ENCODE data around the gene HS1BP3.
A peak's percentile ranks its signal among the peaks of the same experiment; 100 is the strongest.

Gene HS1BP3

DNA sequence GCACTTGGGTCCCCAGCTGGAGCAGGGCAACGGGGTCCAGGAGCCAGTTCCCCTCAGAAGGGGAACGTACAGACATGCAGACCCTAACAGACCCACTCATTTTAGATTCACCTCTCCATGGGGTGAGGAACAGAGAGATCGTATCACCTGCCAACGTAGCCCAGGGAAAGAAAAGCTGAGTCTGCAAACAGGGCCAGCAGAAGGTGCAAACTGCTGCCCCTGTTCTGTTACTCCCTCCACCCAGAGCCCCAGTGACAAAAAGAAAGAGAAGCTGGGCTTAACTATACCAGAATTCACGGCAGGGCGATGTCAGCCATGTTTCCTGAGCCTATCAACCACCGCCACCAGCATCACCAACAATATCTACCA, 817 bp upstream of the HS1BP3 start:
- H3K36me3 ChIP-seq (ENCODE audit: low read depth): no peaks in the 10 kb centered on the region
- DNase-seq (ENCODE audit: low spot score) (no peak), ATAC-seq (ENCODE audit: low read depth) (no peak)
- H3K4me1 ChIP-seq (ENCODE audit: insufficient read depth, poor library complexity, severe bottlenecking): peaks cover 8% of the 10 kb centered on the region
- no peaks in the 10 kb centered on the region for H3K9me3 ChIP-seq (ENCODE audit: severe bottlenecking)
- peak overlapping the region; percentile 20 for H3K27ac ChIP-seq (ENCODE audit: poor library complexity, severe bottlenecking)
- TF ChIP-seq, protein P1, sequence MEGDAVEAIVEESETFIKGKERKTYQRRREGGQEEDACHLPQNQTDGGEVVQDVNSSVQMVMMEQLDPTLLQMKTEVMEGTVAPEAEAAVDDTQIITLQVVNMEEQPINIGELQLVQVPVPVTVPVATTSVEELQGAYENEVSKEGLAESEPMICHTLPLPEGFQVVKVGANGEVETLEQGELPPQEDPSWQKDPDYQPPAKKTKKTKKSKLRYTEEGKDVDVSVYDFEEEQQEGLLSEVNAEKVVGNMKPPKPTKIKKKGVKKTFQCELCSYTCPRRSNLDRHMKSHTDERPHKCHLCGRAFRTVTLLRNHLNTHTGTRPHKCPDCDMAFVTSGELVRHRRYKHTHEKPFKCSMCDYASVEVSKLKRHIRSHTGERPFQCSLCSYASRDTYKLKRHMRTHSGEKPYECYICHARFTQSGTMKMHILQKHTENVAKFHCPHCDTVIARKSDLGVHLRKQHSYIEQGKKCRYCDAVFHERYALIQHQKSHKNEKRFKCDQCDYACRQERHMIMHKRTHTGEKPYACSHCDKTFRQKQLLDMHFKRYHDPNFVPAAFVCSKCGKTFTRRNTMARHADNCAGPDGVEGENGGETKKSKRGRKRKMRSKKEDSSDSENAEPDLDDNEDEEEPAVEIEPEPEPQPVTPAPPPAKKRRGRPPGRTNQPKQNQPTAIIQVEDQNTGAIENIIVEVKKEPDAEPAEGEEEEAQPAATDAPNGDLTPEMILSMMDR (IDR thresholded peaks at IDR 0.05; ENCODE audit: poor library complexity, severe bottlenecking): no peak
- H3K27me3 ChIP-seq (ENCODE audit: insufficient read depth, poor library complexity, severe bottlenecking): no peaks in the 10 kb centered on the region
- H3K4me3 ChIP-seq (ENCODE audit: severe bottlenecking): no peak overlapping the region

DNA sequence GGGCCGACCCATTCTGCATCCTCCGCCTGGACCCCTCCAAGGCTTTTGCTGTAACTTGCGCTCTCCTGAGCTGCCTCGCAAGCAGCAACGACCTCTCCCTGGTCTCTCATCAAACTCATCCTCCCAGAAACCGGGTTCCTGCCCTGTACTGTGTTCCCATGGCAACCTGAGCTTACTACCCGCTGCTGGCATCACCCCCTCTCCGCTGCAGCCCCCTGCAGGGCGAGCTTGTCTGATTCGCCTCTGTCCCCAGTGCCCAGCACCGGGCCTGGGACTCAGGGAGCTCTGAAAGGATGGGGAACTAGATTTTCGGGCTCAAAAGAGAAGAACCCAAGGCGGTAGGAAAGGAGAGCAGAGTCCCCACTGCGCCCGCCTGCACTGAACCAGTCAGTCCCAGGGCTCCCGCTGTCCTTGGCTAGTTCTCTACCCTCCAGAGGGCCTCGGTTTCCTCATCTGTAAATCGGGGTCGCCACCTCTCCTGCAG, 463 bp downstream of the HS1BP3 start:
- Histone ChIP-seq H3K27me3 (ENCODE audit: insufficient read depth, poor library complexity, severe bottlenecking) (no peaks in the 10 kb centered on the region), H3K36me3 (ENCODE audit: low read depth) (no peaks in the 10 kb centered on the region), H3K4me3 (ENCODE audit: severe bottlenecking) (peak overlapping the region; percentile 69), H3K27ac (ENCODE audit: poor library complexity, severe bottlenecking) (peak overlapping the region; percentile 20), H3K4me1 (ENCODE audit: insufficient read depth, poor library complexity, severe bottlenecking) (peaks cover 8% of the 10 kb centered on the region), H3K9me3 (ENCODE audit: severe bottlenecking) (no peaks in the 10 kb centered on the region)
- ATAC-seq (ENCODE audit: low read depth): peak; percentile 22
- DNase-seq (ENCODE audit: low spot score): no peak
- TF ChIP-seq, protein P1 (IDR thresholded peaks at IDR 0.05; ENCODE audit: poor library complexity, severe bottlenecking): no peak

DNA sequence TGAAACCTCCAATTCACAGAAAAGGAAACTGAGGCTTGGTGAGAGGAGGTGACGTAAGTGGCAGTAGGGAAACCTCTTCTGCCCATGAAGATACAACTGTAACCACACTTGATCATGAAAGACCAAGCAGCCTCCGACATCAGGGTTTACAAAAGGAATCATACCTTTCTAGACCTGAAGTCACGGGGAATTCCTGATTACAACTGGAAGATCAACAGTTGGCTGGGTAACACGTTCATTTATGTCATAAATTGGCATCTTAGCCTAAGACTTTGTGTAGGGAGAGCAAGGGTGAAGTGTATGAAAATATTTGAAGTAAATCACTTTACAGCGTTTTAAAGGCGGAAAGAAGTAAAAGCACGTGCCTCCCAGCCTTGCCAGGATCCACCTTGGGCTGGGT, 922 bp downstream of the HS1BP3 start:
- Histone ChIP-seq H3K27me3 (ENCODE audit: insufficient read depth, poor library complexity, severe bottlenecking) (no peaks in the 10 kb centered on the region), H3K9me3 (ENCODE audit: severe bottlenecking) (no peaks in the 10 kb centered on the region), H3K36me3 (ENCODE audit: low read depth) (no peaks in the 10 kb centered on the region), H3K27ac (ENCODE audit: poor library complexity, severe bottlenecking) (no peak overlapping the region), H3K4me3 (ENCODE audit: severe bottlenecking) (peak overlapping the region; percentile 69), H3K4me1 (ENCODE audit: insufficient read depth, poor library complexity, severe bottlenecking) (peaks cover 8% of the 10 kb centered on the region)
- DNase-seq (ENCODE audit: low spot score): no peak
- TF ChIP-seq, protein P1 (IDR thresholded peaks at IDR 0.05; ENCODE audit: poor library complexity, severe bottlenecking): no peak
- ATAC-seq (ENCODE audit: low read depth): no peak

DNA sequence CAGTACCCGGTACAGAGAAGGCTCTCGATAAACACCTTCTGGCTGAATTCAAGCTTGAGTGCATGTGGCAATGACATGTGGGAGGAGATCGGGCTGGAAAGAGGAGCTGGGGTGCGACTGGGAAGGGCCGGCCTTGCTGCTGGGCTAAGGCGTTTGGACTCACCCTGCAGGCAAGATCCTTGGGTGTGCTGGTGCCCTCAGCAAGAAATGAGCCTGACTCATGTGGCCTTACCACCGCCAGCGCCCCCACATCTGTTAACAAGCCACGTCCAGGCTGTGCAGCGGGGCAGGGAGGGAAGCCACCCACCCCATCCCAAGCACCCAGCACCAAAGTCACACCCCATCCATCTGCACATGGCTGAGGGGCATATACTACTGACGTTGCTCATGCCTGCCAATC, 1.3 kb downstream of the HS1BP3 start:
- no peak for DNase-seq (ENCODE audit: low spot score)

DNA sequence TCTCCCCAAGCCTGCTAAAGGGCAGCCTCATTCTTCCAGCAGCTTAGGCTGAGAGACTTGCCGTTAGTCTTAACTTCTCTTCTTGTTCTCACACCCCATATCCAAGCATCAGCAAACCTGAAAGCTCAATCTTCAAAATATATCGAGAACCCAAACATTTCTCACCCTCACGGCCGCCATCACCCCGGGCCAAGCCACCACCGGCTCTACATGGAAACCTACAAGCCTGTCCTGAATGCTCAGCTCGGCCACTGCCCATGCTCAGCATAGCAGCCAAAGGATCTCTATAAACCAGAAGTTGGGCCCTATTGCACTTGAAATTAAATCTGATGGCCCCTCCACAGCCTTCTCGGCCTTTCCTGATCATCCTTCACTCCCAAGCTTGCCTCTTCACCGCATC, 2.1 kb downstream of the HS1BP3 start:
- no peak for ATAC-seq (ENCODE audit: low read depth)
- Histone ChIP-seq H3K9me3 (ENCODE audit: severe bottlenecking) (no peaks in the 10 kb centered on the region), H3K36me3 (ENCODE audit: low read depth) (no peaks in the 10 kb centered on the region), H3K4me3 (ENCODE audit: severe bottlenecking) (no peak overlapping the region), H3K4me1 (ENCODE audit: insufficient read depth, poor library complexity, severe bottlenecking) (peaks cover 8% of the 10 kb centered on the region), H3K27ac (ENCODE audit: poor library complexity, severe bottlenecking) (no peak overlapping the region), H3K27me3 (ENCODE audit: insufficient read depth, poor library complexity, severe bottlenecking) (no peaks in the 10 kb centered on the region)
- DNase-seq (ENCODE audit: low spot score): no peak
- TF ChIP-seq, protein P1 (IDR thresholded peaks at IDR 0.05; ENCODE audit: poor library complexity, severe bottlenecking): no peak

More for the DNA sequence above, 1.3 kb downstream of the HS1BP3 start:
- Histone ChIP-seq H3K4me3 (ENCODE audit: severe bottlenecking) (no peak overlapping the region), H3K9me3 (ENCODE audit: severe bottlenecking) (no peaks in the 10 kb centered on the region), H3K27ac (ENCODE audit: poor library complexity, severe bottlenecking) (no peak overlapping the region), H3K4me1 (ENCODE audit: insufficient read depth, poor library complexity, severe bottlenecking) (peaks cover 8% of the 10 kb centered on the region), H3K36me3 (ENCODE audit: low read depth) (no peaks in the 10 kb centered on the region), H3K27me3 (ENCODE audit: insufficient read depth, poor library complexity, severe bottlenecking) (no peaks in the 10 kb centered on the region)
- ATAC-seq (ENCODE audit: low read depth): no peak
- TF ChIP-seq, protein P1 (IDR thresholded peaks at IDR 0.05; ENCODE audit: poor library complexity, severe bottlenecking): no peak
